Activated T-helper 17 cell treated with anti-CD3 and anti-CD28 coated beads, Interleukin-2, amount 50 U/mL, for 72 hours (primary cell): Measurements from ENCODE around the gene SPTLC2. TPM values are rescaled to one million over a fixed set of nuclear protein-coding genes. Genes with fewer than 3 reads are reported as not detected.
"Not testable (repeated sequence)": the region's sequence is repeated elsewhere in the genome, so short reads cannot be mapped to it uniquely, and the experiment has no call there.

Experiments
- ATAC-seq: fragments of 150-1000 bp; cut with Tn5 transposase; replicated peaks from 2 replicates; pipeline ENCODE4 v1.10.0; 2021; ENCODE audit warnings: mild to moderate bottlenecking, moderate library complexity
- H3K27ac Mint-ChIP-seq: one replicate; pipeline ENCODE4 v1.8.0; 2022; ENCODE audit warnings: mixed read lengths
- H3K27me3 Mint-ChIP-seq: one replicate; pipeline ENCODE4 v1.8.0; 2022; ENCODE audit warnings: mixed read lengths
- H3K36me3 Mint-ChIP-seq: one replicate; pipeline ENCODE4 v1.8.0; 2022; ENCODE audit warnings: low read depth, mild to moderate bottlenecking, mixed read lengths
- H3K4me1 Mint-ChIP-seq: one replicate; pipeline ENCODE4 v1.8.0; 2022; ENCODE audit warnings: mixed read lengths
- H3K4me3 Mint-ChIP-seq: one replicate; pipeline ENCODE4 v1.8.0; 2022; ENCODE audit warnings: mild to moderate bottlenecking, mixed read lengths
- H3K9me3 Mint-ChIP-seq: one replicate; pipeline ENCODE4 v1.8.0; 2022; ENCODE audit warnings: mixed read lengths
- total RNA-seq, 2 donors: library from RNA; stranded (reverse); gene quantifications; one replicate each; pipeline ENCODE4 v1.2.3, GENCODE V29; 2022

The SPTLC2 gene
- total RNA-seq, 2 donors from 2014 or later: 17.4 to 27.2 TPM

- ATAC-seq: no peak
- H3K9me3 Mint-ChIP-seq: no peaks in the 10 kb centered on the region
- H3K27me3 Mint-ChIP-seq: no peaks in the 10 kb centered on the region
- H3K4me1 Mint-ChIP-seq: peaks cover 2% of the 10 kb centered on the region
- H3K27ac Mint-ChIP-seq: no peak overlapping the region
- no peak overlapping the region for H3K4me3 Mint-ChIP-seq
- H3K36me3 Mint-ChIP-seq: peaks cover 87% of the 10 kb centered on the region
Observed at GRCh38 chr14:77559381-77559780, 57.1 kb downstream of the SPTLC2 start.

DNA sequence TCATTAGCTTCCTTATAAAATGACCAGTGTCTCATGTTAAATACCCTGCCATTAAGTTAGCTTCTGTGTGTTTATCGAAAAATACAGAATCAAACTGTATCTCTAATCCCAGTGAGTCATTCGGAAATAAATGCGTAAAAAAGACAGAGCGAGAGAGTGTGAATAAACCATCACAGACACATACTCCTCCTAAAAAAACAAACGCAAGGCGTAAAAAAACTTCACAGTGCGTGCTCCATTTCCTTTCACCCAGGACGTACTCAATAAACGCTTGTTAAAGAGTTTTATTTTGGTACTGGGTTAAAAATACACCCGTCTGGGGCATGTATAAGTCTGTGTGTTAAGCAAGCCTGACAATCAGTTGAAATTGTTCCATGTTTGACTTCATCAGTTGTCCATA, 59.0 kb downstream of the SPTLC2 start:
- Mint-ChIP-seq H3K4me1 (peaks cover 8% of the 10 kb centered on the region), H3K27me3 (no peaks in the 10 kb centered on the region), H3K4me3 (peak overlapping the region; percentile 31), H3K27ac (peak overlapping the region; percentile 45), H3K36me3 (peaks cover 92% of the 10 kb centered on the region), H3K9me3 (no peaks in the 10 kb centered on the region)
- no peak for ATAC-seq

DNA sequence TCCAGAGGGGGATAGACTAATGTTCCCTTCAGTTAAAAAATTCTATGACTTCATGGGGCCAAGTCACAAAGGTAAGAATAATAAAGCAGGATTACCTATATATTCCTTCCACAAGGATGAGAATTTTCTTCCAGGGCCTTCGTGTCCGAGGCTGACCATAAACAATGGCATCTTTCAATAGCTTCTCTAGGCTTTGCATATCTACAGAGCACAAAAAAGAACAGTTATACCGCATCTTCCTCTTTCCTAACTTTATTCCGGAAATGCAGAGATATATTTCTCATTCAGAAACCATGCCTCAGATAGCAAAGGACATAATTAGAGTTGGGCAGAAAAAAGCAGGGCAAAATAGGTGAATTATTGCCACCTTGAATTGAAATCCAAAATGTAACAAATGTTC, 59.5 kb downstream of the SPTLC2 start:
- Mint-ChIP-seq H3K9me3 (no peaks in the 10 kb centered on the region), H3K36me3 (peaks cover 92% of the 10 kb centered on the region), H3K4me1 (peaks cover 8% of the 10 kb centered on the region), H3K4me3 (peak overlapping the region; percentile 31), H3K27me3 (no peaks in the 10 kb centered on the region), H3K27ac (peak overlapping the region; percentile 45)
- ATAC-seq: no peak

DNA sequence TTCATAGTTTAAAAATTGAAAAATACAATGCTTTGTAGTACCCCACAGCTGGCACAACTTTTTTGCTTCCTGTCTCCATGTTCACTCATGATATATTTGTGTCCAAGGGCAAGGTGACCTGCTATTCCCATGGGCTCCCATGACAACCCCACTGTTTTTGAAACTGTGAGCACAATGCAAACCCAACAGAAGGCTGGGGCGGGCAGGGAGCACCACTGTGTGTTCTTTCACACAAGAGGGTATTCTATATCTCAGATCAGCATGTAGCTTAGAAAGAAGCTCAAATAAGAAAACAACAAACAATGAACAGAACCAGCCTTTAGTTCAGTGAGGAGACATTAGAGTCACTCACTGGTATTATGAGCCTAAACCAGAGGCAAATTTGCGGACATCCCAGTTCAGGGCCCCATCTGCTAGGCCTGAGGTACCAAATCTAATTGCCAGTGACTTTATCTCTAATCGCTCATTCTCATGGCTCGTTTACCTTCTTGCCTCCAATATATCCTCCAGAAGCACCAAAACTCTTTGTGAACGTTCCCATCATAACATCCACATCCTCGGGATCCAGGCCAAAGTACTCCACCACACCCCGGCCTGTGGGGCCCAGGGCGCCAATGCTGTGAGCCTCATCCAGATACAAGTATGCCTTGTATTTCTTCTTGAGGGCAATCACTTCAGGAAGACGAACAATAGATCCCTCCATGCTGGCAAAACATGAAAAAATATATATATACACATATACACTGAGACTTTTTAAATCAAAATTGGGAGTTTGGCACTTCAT, 61.4 kb downstream of the SPTLC2 start:
- peaks cover 8% of the 10 kb centered on the region for H3K4me1 Mint-ChIP-seq
- peaks cover 92% of the 10 kb centered on the region for H3K36me3 Mint-ChIP-seq
- peak; percentile 12 for ATAC-seq
- no peaks in the 10 kb centered on the region for H3K27me3 Mint-ChIP-seq
- peak overlapping the region; percentile 46 for H3K4me3 Mint-ChIP-seq
- H3K9me3 Mint-ChIP-seq: no peaks in the 10 kb centered on the region
- H3K27ac Mint-ChIP-seq: peak overlapping the region; percentile 63

GRCh38 chr14:77554207-77554606, 62.2 kb downstream of the SPTLC2 start:
- no peaks in the 10 kb centered on the region for H3K9me3 Mint-ChIP-seq
- peak; percentile 78 for ATAC-seq
- H3K27ac Mint-ChIP-seq: peak overlapping the region; percentile 63
- H3K27me3 Mint-ChIP-seq: no peaks in the 10 kb centered on the region
- H3K4me3 Mint-ChIP-seq: peak overlapping the region; percentile 46
- peaks cover 8% of the 10 kb centered on the region for H3K4me1 Mint-ChIP-seq
- H3K36me3 Mint-ChIP-seq: peaks cover 92% of the 10 kb centered on the region

DNA sequence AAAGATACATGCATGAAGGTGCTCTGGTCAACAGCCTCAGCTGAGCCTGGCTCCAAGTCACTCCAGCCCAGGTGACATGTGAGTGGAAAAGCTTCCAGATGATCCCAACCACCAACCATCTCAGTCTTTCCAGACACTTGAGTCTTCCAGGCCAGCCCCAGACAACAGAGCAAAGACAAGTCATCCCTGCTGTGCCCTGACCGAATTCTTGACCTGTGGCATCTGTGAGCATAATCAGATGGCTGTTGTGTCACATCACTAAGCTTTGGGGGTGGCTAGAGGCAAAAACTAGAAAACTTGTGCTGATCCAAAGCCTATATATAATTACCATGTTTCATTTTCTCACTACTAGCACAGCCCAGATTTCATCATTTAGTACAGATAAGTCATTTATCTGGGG, 67.0 kb downstream of the SPTLC2 start:
- H3K27me3 Mint-ChIP-seq: no peaks in the 10 kb centered on the region
- no peak overlapping the region for H3K4me3 Mint-ChIP-seq
- peaks cover 90% of the 10 kb centered on the region for H3K36me3 Mint-ChIP-seq
- H3K27ac Mint-ChIP-seq: no peak overlapping the region
- ATAC-seq: no peak
- no peaks in the 10 kb centered on the region for H3K9me3 Mint-ChIP-seq
- peaks cover 7% of the 10 kb centered on the region for H3K4me1 Mint-ChIP-seq

DNA sequence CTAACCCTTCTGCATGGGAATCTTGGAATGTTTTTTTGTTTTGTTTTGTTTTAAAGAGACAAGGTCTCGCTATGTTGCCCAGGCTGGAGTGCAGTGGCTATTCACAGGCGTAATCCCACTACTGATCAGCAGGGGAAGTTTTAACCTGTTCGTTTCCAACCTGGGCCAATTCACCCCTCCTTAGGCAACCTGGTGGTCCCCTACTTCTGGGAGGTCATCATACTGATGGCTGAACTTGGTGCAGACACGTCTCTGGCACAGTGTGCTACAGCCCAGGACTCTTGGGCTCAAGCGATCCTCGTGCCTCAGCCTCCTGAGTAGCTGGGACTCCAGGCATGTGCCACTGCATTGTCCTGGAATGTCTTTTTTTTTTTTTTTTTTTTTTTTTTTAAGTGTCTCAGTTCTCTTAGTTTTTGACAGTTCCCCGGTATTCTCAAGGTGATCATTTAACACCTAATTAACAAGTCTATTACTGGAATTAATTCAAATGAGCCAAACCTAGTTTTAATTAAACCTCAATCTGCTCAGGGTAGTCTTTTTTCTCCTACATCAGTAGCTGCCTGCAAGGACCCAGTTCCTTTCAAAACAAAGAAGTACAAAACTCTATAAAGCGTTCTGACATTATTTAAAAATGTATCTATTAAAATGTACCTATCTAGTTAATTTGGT, 68.8 kb downstream of the SPTLC2 start:
- no peak overlapping the region for H3K27ac Mint-ChIP-seq
- H3K4me1 Mint-ChIP-seq: no peaks in the 10 kb centered on the region
- H3K9me3 Mint-ChIP-seq: no peaks in the 10 kb centered on the region
- no peak overlapping the region for H3K4me3 Mint-ChIP-seq
- no peaks in the 10 kb centered on the region for H3K27me3 Mint-ChIP-seq
- peaks cover 75% of the 10 kb centered on the region for H3K36me3 Mint-ChIP-seq
- ATAC-seq: no peak

DNA sequence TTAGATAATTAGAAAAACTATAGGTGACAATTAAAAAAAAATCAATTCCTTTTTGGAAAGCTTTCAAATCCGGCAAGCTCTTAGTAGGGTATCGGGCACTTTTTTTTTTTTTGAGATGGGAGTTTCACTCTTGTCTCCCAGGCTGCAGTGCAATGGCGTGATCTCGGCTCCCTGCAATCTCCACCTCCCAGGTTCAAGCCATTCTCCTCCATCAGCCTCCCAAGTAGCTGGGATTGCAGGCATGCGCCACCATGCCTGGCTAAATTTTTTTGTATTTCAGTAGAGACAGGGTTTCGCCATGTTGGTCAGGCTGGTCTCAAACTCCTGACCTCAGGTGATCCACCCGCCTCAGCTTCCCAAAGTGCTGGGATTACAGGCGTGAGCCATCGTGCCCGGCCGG, 71.3 kb downstream of the SPTLC2 start:
- H3K27ac Mint-ChIP-seq: peak overlapping the region; percentile 50
- peaks cover 63% of the 10 kb centered on the region for H3K36me3 Mint-ChIP-seq
- not testable (repeated sequence) for H3K4me3 Mint-ChIP-seq, H3K9me3 Mint-ChIP-seq, ATAC-seq, H3K27me3 Mint-ChIP-seq, H3K4me1 Mint-ChIP-seq

- Mint-ChIP-seq H3K27me3 (no peaks in the 10 kb centered on the region), H3K9me3 (no peaks in the 10 kb centered on the region), H3K4me1 (no peaks in the 10 kb centered on the region), H3K27ac (no peak overlapping the region), H3K4me3 (no peak overlapping the region), H3K36me3 (peaks cover 57% of the 10 kb centered on the region)
- no peak for ATAC-seq
Observed at GRCh38 chr14:77544571-77544970, 71.9 kb downstream of the SPTLC2 start.

DNA sequence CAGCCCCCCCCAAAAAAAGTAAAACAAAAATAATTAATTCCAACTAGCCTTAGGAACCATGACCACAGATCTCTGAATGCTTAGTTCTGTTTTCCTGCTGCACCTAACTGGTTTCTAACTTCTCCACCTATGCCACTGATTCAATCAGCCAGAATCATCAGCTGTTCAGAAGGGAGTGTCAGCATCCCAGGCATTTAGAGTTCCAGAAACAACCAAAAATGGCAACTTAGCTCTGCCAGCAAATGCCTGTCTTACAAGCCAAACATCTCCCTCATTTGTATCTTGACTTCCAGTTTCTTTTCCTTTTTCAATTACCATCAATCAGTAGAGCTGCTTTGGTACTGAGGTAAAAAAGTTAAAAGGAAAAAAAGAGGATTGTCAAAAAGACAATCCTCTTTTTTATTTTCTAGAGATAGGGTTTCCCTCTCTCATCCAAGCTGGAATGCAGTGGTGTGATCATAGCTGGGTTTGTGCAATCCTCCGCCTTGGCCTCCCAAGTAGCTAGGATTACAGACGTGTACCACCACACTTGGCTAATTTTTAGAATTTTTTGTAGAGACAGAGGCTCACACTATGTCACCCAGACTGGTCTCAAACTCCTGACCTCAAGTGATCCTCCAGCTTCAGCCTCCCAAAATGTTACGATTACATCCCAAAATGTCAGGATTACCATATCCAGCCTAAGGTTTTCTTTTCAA, 72.7 kb downstream of the SPTLC2 start:
- ATAC-seq: no peak
- Mint-ChIP-seq H3K9me3 (no peaks in the 10 kb centered on the region), H3K36me3 (peaks cover 49% of the 10 kb centered on the region), H3K27ac (no peak overlapping the region), H3K4me3 (no peak overlapping the region), H3K27me3 (no peaks in the 10 kb centered on the region), H3K4me1 (no peaks in the 10 kb centered on the region)

- ATAC-seq: no peak
- Mint-ChIP-seq H3K4me1 (no peaks in the 10 kb centered on the region), H3K27ac (no peak overlapping the region)
Observed at GRCh38 chr14:77543240-77543551, 73.2 kb downstream of the SPTLC2 start.

DNA sequence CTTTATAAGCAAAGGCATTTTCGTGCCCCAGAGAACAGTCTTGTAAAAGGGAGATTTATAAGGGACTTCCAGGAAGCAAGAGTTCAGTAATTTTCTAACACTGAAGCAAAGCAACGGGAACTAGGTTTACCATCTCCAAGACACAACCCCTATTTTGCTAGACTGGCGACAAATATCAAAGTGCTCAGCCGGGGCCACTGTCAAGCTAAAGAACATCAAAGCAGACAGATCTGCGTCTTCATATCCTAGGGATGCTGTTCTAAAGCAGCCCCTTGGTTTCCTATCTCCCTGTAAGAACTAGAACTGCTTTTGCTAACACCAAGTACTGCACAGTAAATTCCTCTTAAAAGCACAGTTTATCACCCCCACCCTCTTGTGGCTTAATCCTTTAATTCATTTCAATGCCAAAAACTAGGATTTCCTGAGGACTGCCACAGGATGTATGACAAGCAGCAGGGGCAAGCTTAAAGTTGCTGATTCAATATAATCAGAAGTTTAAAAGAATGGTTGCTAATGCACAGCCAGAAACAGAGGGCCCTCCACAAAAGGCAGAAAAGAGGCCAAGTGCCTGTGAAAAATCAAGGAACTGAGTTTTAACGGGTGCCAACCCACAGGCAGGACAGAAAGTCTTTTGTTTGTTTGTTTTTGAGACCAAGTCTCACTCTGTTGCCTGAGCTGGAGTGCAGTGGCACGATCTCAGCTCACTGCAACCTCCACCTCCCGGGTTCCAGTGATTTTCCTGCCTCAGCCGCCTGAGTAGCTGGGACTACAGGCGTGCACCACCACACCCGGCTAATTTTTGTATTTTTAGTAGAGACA, 73.8 kb downstream of the SPTLC2 start:
- no peaks in the 10 kb centered on the region for H3K9me3 Mint-ChIP-seq
- H3K4me1 Mint-ChIP-seq: no peaks in the 10 kb centered on the region
- H3K27ac Mint-ChIP-seq: no peak overlapping the region
- no peak overlapping the region for H3K4me3 Mint-ChIP-seq
- H3K27me3 Mint-ChIP-seq: no peaks in the 10 kb centered on the region
- ATAC-seq: no peak
- H3K36me3 Mint-ChIP-seq: peaks cover 37% of the 10 kb centered on the region

More at GRCh38 chr14:77543240-77543551, 73.2 kb downstream of the SPTLC2 start:
- no peak overlapping the region for H3K4me3 Mint-ChIP-seq
- peaks cover 43% of the 10 kb centered on the region for H3K36me3 Mint-ChIP-seq
- no peaks in the 10 kb centered on the region for H3K9me3 Mint-ChIP-seq
- no peaks in the 10 kb centered on the region for H3K27me3 Mint-ChIP-seq

- Mint-ChIP-seq H3K27ac (no peak overlapping the region), H3K9me3 (no peaks in the 10 kb centered on the region), H3K4me1 (no peaks in the 10 kb centered on the region), H3K4me3 (no peak overlapping the region), H3K27me3 (no peaks in the 10 kb centered on the region), H3K36me3 (peaks cover 30% of the 10 kb centered on the region)
- no peak for ATAC-seq
Observed at GRCh38 chr14:77541905-77542304, 74.5 kb downstream of the SPTLC2 start.

DNA sequence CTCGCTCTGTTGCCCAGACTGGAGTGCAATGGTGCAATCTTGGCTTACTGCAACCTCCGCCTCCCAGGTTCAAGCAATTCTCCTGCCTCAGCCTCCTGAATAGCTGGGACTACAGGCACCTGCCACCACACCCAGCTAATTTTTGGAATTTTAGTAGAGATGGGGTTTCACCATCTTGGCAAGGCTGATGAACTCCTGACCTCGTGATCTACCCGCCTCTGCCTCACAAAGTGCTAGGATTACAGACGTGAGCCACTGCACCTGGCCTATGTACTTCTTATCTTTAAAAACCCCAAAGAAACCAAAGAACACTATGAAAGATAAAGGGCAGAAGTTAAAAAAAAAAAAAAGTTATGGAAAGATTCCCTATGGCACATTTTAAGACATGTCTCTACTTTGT, 79.5 kb downstream of the SPTLC2 start:
- H3K4me1 Mint-ChIP-seq, H3K27ac Mint-ChIP-seq, ATAC-seq, H3K27me3 Mint-ChIP-seq, H3K4me3 Mint-ChIP-seq, H3K9me3 Mint-ChIP-seq: not testable (repeated sequence)
- peaks cover 42% of the 10 kb centered on the region for H3K36me3 Mint-ChIP-seq
